ENCODE data around the gene GALNTL6.

The GALNTL6 gene

DNA sequence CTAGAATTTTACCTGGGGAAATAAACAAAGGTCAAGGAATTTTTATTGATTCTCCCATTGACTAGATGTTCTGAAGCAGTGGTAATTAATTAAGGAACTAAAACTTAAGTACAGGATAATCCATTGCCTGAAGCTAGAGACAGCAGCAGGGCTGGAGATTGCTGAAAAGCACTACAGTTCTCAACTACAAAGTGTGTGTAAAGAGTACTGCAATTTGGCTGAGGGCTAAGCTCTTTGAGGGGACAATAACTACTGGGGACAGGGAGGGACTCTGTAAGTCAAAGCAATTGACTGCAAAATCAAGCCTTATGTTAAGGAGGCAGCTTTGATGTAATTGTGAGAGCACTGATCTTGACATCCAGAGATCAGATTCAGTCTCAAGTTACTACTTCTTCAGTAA is 260.4 kb downstream of the GALNTL6 start:
- TF ChIP-seq, protein P1, sequence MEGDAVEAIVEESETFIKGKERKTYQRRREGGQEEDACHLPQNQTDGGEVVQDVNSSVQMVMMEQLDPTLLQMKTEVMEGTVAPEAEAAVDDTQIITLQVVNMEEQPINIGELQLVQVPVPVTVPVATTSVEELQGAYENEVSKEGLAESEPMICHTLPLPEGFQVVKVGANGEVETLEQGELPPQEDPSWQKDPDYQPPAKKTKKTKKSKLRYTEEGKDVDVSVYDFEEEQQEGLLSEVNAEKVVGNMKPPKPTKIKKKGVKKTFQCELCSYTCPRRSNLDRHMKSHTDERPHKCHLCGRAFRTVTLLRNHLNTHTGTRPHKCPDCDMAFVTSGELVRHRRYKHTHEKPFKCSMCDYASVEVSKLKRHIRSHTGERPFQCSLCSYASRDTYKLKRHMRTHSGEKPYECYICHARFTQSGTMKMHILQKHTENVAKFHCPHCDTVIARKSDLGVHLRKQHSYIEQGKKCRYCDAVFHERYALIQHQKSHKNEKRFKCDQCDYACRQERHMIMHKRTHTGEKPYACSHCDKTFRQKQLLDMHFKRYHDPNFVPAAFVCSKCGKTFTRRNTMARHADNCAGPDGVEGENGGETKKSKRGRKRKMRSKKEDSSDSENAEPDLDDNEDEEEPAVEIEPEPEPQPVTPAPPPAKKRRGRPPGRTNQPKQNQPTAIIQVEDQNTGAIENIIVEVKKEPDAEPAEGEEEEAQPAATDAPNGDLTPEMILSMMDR (IDR thresholded peaks at IDR 0.05; ENCODE audit: poor library complexity, severe bottlenecking), result no peak
- H3K27ac ChIP-seq (ENCODE audit: poor library complexity, severe bottlenecking), result no peak overlapping the region
- H3K4me1 ChIP-seq (ENCODE audit: insufficient read depth, poor library complexity, severe bottlenecking), result no peaks in the 10 kb centered on the region
- ATAC-seq (ENCODE audit: low read depth) (no peak), DNase-seq (ENCODE audit: low spot score) (no peak)
- H3K36me3 ChIP-seq (ENCODE audit: low read depth), result no peaks in the 10 kb centered on the region
- H3K27me3 ChIP-seq (ENCODE audit: insufficient read depth, poor library complexity, severe bottlenecking), result no peaks in the 10 kb centered on the region
- no peaks in the 10 kb centered on the region for H3K9me3 ChIP-seq (ENCODE audit: severe bottlenecking)
- H3K4me3 ChIP-seq (ENCODE audit: severe bottlenecking), result no peak overlapping the region

DNA sequence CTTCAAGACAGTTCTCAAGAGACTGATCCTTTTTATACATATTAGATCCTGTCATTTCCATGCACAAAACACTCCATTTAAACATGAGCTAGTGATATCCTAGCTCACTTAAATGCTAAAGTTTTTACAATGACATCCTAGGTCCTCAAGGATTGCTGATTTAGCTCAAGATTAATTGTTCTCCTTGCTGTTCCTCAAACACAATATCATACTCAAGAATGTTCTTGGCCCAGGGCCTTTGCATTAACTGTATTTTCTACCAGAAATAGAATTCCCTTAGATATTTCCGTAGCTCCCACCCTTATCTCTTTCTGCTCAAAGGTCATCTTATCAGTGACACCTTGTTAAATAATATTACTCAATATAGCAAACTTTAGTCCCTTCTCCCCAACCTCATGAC is 270.1 kb downstream of the GALNTL6 start:
- no peak overlapping the region for H3K27ac ChIP-seq (ENCODE audit: poor library complexity, severe bottlenecking)
- DNase-seq (ENCODE audit: low spot score) (no peak), ATAC-seq (ENCODE audit: low read depth) (no peak)
- H3K4me1 ChIP-seq (ENCODE audit: insufficient read depth, poor library complexity, severe bottlenecking), result no peaks in the 10 kb centered on the region
- TF ChIP-seq, protein P1 (IDR thresholded peaks at IDR 0.05; ENCODE audit: poor library complexity, severe bottlenecking), result no peak
- H3K4me3 ChIP-seq (ENCODE audit: severe bottlenecking), result no peak overlapping the region
- H3K27me3 ChIP-seq (ENCODE audit: insufficient read depth, poor library complexity, severe bottlenecking), result no peaks in the 10 kb centered on the region
- H3K36me3 ChIP-seq (ENCODE audit: low read depth), result no peaks in the 10 kb centered on the region
- no peaks in the 10 kb centered on the region for H3K9me3 ChIP-seq (ENCODE audit: severe bottlenecking)

DNA sequence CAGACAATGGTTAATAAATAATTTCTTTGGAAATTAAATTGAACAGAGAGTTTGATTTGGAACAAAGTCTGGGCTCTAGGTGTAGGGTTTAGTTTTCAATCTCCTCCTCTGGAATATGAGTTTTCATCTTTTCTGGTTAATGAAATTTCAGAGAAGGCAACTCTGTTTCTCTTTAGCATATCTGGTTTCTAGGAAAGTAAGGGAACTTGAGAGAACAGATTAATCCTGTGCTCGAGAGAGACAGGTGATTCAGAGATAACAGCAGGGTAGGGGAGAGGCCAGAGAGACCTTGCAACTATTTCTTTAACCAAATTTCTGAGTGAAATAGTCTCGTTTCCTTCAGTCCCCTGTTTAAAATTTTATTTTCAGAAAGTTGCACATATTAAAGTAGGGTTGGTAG is 275.4 kb downstream of the GALNTL6 start:
- TF ChIP-seq, protein P1 (IDR thresholded peaks at IDR 0.05; ENCODE audit: poor library complexity, severe bottlenecking), result no peak
- H3K4me1 ChIP-seq (ENCODE audit: insufficient read depth, poor library complexity, severe bottlenecking), result no peaks in the 10 kb centered on the region
- ATAC-seq (ENCODE audit: low read depth) (no peak), DNase-seq (ENCODE audit: low spot score) (no peak)
- no peaks in the 10 kb centered on the region for H3K9me3 ChIP-seq (ENCODE audit: severe bottlenecking)
- H3K36me3 ChIP-seq (ENCODE audit: low read depth), result no peaks in the 10 kb centered on the region
- no peak overlapping the region for H3K27ac ChIP-seq (ENCODE audit: poor library complexity, severe bottlenecking)
- H3K27me3 ChIP-seq (ENCODE audit: insufficient read depth, poor library complexity, severe bottlenecking), result no peaks in the 10 kb centered on the region
- H3K4me3 ChIP-seq (ENCODE audit: severe bottlenecking), result no peak overlapping the region

DNA sequence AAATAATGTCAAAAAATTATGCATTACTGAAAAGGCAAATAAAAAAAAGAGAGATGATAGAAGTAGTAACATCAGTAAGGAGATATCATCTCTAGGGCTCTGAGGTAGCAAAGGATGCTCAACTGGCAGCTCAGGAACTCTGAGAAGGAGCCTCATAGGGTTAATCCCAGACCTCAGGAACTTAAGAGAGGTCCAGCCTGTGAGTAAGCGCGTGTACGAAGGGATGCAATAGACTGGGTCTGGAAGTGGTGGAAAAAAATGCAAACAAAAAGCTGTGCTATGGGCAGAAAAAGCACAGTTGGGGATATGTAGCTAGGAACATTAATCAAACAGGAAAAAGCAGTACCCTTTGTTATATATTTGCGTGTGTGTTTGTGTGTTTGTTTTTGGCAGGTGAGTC is 282.0 kb downstream of the GALNTL6 start:
- Histone ChIP-seq H3K27me3 (ENCODE audit: insufficient read depth, poor library complexity, severe bottlenecking) (no peaks in the 10 kb centered on the region), H3K36me3 (ENCODE audit: low read depth) (no peaks in the 10 kb centered on the region), H3K9me3 (ENCODE audit: severe bottlenecking) (no peaks in the 10 kb centered on the region), H3K4me3 (ENCODE audit: severe bottlenecking) (no peak overlapping the region), H3K4me1 (ENCODE audit: insufficient read depth, poor library complexity, severe bottlenecking) (no peaks in the 10 kb centered on the region), H3K27ac (ENCODE audit: poor library complexity, severe bottlenecking) (no peak overlapping the region)
- ATAC-seq (ENCODE audit: low read depth), result no peak
- no peak for DNase-seq (ENCODE audit: low spot score)
- TF ChIP-seq, protein P1 (IDR thresholded peaks at IDR 0.05; ENCODE audit: poor library complexity, severe bottlenecking), result no peak

DNA sequence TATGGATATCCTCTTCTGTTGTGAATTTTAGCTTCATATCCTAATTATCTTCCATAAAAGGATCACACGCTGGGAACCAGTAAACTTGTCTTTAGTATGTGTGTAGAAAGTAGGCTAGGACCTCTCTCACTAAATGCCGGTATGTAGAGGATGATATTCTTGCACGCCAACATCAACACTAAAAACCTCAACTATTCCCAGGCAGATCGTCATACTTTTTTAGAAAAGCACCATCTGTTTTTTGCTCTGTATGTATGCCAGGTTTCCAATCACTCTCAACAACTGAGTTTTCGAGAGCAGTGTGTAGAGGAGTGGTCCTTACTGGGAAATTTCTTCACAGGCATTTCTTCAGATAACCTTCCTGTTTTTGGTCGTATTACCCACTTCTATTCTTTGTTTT is 283.6 kb downstream of the GALNTL6 start:
- H3K4me1 ChIP-seq (ENCODE audit: insufficient read depth, poor library complexity, severe bottlenecking), result no peaks in the 10 kb centered on the region
- no peaks in the 10 kb centered on the region for H3K9me3 ChIP-seq (ENCODE audit: severe bottlenecking)
- H3K36me3 ChIP-seq (ENCODE audit: low read depth), result no peaks in the 10 kb centered on the region
- no peak overlapping the region for H3K4me3 ChIP-seq (ENCODE audit: severe bottlenecking)
- ATAC-seq (ENCODE audit: low read depth), result no peak
- TF ChIP-seq, protein P1 (IDR thresholded peaks at IDR 0.05; ENCODE audit: poor library complexity, severe bottlenecking), result no peak
- no peak overlapping the region for H3K27ac ChIP-seq (ENCODE audit: poor library complexity, severe bottlenecking)
- DNase-seq (ENCODE audit: low spot score), result no peak
- H3K27me3 ChIP-seq (ENCODE audit: insufficient read depth, poor library complexity, severe bottlenecking), result no peaks in the 10 kb centered on the region

All from RWPE2 (cell line).